ENCODE measurements around the gene TUBA3E. TPM values are rescaled to one million over a fixed set of nuclear protein-coding genes. Genes with fewer than 3 reads are reported as not detected.
"Not testable (repeated sequence)": the region's sequence is repeated elsewhere in the genome, so short reads cannot be mapped to it uniquely, and the experiment has no call there.

The TUBA3E gene
- total and polyA plus RNA-seq, 9 of the 15 experiments (the other 6 are each of a cell fraction or from before 2014, with no cell fraction given) = 0.09 to 0.30 (median 0.13) TPM; not detected in 3

DNA sequence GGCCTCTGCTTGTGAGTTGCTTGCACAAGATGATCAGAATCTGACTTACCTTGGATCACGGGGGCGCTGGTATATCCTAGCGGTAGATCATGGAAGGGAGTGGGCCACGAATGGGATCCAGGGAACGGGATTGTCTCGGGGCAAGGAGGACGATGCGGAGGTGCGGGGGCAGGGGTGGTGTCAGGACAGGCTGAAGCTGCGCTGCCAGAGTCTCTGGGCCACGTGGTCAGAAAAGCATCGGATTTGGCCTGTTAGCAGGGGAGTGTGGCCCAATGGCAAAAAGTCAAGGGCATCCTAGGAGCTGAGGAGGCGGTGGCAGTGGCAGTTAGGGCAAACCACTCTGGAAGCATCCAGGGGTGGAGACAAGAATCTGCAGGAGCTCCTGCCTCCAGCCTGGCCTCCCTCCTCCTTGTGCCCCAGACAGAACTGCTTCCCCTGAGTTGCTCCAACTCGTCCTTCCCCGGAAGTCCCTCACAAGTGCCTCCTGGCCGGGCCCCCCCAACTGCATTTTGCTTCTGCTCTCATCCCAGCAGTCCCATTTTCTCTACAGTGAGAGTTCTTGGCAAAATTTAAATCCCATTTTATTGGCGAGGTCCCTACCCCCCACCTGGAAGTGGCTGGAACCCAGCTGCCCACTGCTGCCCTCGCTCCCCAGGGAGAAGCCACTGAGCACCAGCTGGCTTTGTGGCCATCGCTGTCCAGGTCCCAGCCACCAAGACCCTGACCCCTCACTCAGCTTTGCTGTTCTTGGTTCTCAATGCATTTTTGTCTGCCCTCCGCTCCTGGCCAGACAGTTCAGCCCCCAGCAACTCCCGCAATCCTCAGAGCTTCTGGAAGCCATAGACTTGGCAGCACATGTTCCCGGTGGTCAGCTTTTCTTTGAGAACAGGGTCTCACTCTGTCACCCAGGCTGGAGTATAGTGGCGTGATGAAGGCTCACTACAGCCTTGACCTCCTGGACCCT, 47.8 kb downstream of the TUBA3E start:
- ChIA-PET POLR2A (no interaction called here), CTCF (ENCODE audit: low intra/inter-chr PET ratio) (no interaction called here)
- no peaks in the 10 kb centered on the region for H4K20me1 ChIP-seq (replicated peaks; ENCODE audit: control insufficient read depth, insufficient read depth, low read length)
- DNase-seq (ENCODE audit: extremely low read depth in 1 of 4, low spot score in 3 of 4) (no peak), FAIRE-seq (no peak), ATAC-seq (peak; percentile 12)
- H3K79me2 ChIP-seq (ENCODE audit: control insufficient read depth, insufficient read depth, low read length) = no peaks in the 10 kb centered on the region
- intact Hi-C loops (cut with micrococcal nuclease) = no loop called here
- no peaks in the 10 kb centered on the region for H3K27me3 ChIP-seq (ENCODE audit: control insufficient read depth in 2 of 2, insufficient read depth in 2 of 2, low read length in 2 of 2)
- no peak overlapping the region for H3K27ac ChIP-seq (ENCODE audit: extremely low read depth, low read depth, low read length)
- no peak for TF ChIP-seq KDM4B (IDR thresholded peaks at IDR 0.05; ENCODE audit: borderline replicate concordance in 2 of 2, low read depth in 1 of 2)
- 0 out of 2 replicates have a peak, but pooled peaks have one; percentile 35 for TF ChIP-seq SUPT5H (IDR thresholded peaks at IDR 0.05)
- peak; percentile 59 for TF ChIP-seq POLR2G (IDR thresholded peaks at IDR 0.05; ENCODE audit: low read depth, low read length)
- TF ChIP-seq RBM22 (IDR thresholded peaks at IDR 0.05; ENCODE audit: low read depth, low read length, poor library complexity, severe bottlenecking) = peak; percentile 43
- no peak for TF ChIP-seq NCOA4 (IDR thresholded peaks at IDR 0.05; ENCODE audit: partially characterized antibody)
- TF ChIP-seq ZNF561 (CRISPR knock-in tag; conservative IDR thresholded peaks at IDR 0.05) = no peak
- 89% methylated on average over 20 of the region's 23 CpGs for WGBS (ENCODE audit: insufficient coverage, low coverage, missing lambda C conversion rate)
- no peaks in the 10 kb centered on the region for H3K9me3 ChIP-seq (replicated peaks; ENCODE audit: control insufficient read depth, insufficient read depth, low read depth, low read length)
- H3K4me3 ChIP-seq = no peak overlapping the region
- no peaks in the 10 kb centered on the region for H3K4me1 ChIP-seq (replicated peaks in 1 of 2; ENCODE audit: control insufficient read depth in 2 of 2, insufficient read depth in 2 of 2, low read length in 2 of 2)
- peaks cover 27% of the 10 kb centered on the region; the same call in 1 of the 3 replicates for H3K36me3 ChIP-seq (ENCODE audit: control insufficient read depth, insufficient read depth, low read length)
- H3K9ac ChIP-seq (ENCODE audit: insufficient read depth in 1 of 2, low read depth in 2 of 2, low read length in 2 of 2) = peak overlapping the region in 1 of 2 experiments; percentile 45; a peak in 1 of 4 replicates
- in situ Hi-C loops (cut with MboI) = no loop called here
- BruUV-seq (replicated peaks) = no TSS peak
- H2AFZ ChIP-seq (ENCODE audit: low read depth, low read length) = no peak overlapping the region
- no peaks in the 10 kb centered on the region for H3K9me1 ChIP-seq (ENCODE audit: control insufficient read depth, insufficient read depth, low read length)
- no peak overlapping the region for H3K4me2 ChIP-seq (ENCODE audit: insufficient read depth, low read length)

DNA sequence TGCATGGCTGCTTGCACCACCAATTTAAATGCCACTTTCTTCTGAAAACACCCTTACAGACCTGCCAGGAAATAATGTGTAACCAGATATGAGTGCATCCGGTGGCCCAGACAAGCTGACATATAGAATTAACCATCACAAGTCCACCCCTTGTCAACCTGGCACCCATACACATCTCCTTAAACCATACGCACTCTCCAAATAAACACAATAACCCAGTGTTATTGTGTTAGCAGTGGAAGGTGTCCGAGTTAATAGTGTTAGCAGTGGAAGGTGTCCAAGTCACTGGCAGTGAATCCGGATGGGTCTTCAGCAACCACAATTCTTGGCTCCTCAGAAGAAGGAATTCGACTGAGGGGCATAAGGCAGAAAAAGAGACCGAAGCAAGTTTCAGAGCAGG, 49.7 kb downstream of the TUBA3E start:
- peak; percentile 78 for FAIRE-seq
- H2AFZ ChIP-seq (ENCODE audit: low read depth, low read length); H3K9ac ChIP-seq (ENCODE audit: insufficient read depth in 1 of 2, low read depth in 2 of 2, low read length in 2 of 2); DNase-seq (ENCODE audit: extremely low read depth in 1 of 4, low spot score in 3 of 4); H3K4me3 ChIP-seq; H3K4me2 ChIP-seq (ENCODE audit: insufficient read depth, low read length); H3K27me3 ChIP-seq (ENCODE audit: control insufficient read depth in 2 of 2, insufficient read depth in 2 of 2, low read length in 2 of 2); CTCF ChIA-PET (ENCODE audit: low intra/inter-chr PET ratio); H3K9me3 ChIP-seq (replicated peaks; ENCODE audit: control insufficient read depth, insufficient read depth, low read depth, low read length); ATAC-seq; H3K27ac ChIP-seq (ENCODE audit: extremely low read depth, low read depth, low read length); H3K9me1 ChIP-seq (ENCODE audit: control insufficient read depth, insufficient read depth, low read length); H4K20me1 ChIP-seq (replicated peaks; ENCODE audit: control insufficient read depth, insufficient read depth, low read length); BruUV-seq (replicated peaks); H3K79me2 ChIP-seq (ENCODE audit: control insufficient read depth, insufficient read depth, low read length); intact Hi-C loops (cut with micrococcal nuclease): not testable (repeated sequence)
- H3K36me3 ChIP-seq (ENCODE audit: control insufficient read depth, insufficient read depth, low read length) = peaks cover 13% of the 10 kb centered on the region; the same call in 1 of the 3 replicates
- in situ Hi-C loops (cut with MboI) = loop anchor here (5.0 kb wide), 1 partner anchor 1374 kb away; no protein-coding TSS in a partner anchor
- H3K4me1 ChIP-seq (replicated peaks in 1 of 2; ENCODE audit: control insufficient read depth in 2 of 2, insufficient read depth in 2 of 2, low read length in 2 of 2) = peaks cover 0 to 11% of the 10 kb centered on the region in 2 experiments; a peak in 2 of 5 replicates
- 22% methylated on average over 6 of the region's 6 CpGs for WGBS (ENCODE audit: insufficient coverage, low coverage, missing lambda C conversion rate)
- POLR2A ChIA-PET = interaction anchor here (0.6 to 1.1 kb wide), 2 partner anchors 184 to 195 kb away, joined by 3 to 4 read pairs; no protein-coding TSS in a partner anchor

Data from K562 (cell line).